Neural crest cell (in vitro differentiated cells): ENCODE results near the gene ADGRV1. TPM values are rescaled to one million over a fixed set of nuclear protein-coding genes. Genes with fewer than 3 reads are reported as not detected.

Experiments
- DNase-seq: peaks from one replicate; pipeline ENCODE4 v3.0.0; 2021; ENCODE audit warnings: low read depth, mixed read lengths, low spot score
- H3K27ac Mint-ChIP-seq: one replicate; pipeline ENCODE4 v1.8.0; 2021; ENCODE audit warnings: mild to moderate bottlenecking, mixed read lengths; ENCODE audit not compliant: unreplicated experiment
- H3K27me3 Mint-ChIP-seq: 2 replicates; pipeline ENCODE4 v1.8.0; 2021; ENCODE audit warnings: low read depth, mild to moderate bottlenecking, mixed read lengths
- H3K36me3 Mint-ChIP-seq: 2 replicates; pipeline ENCODE4 v1.8.0; 2021; ENCODE audit warnings: low read depth, mild to moderate bottlenecking, mixed read lengths
- H3K4me1 Mint-ChIP-seq: 2 replicates; pipeline ENCODE4 v1.8.0; 2021; ENCODE audit warnings: mixed read lengths
- H3K4me3 Mint-ChIP-seq: one replicate; pipeline ENCODE4 v1.8.0; 2021; ENCODE audit warnings: mild to moderate bottlenecking, mixed read lengths
- H3K9me3 Mint-ChIP-seq: 2 replicates; pipeline ENCODE4 v1.8.0; 2021; ENCODE audit warnings: mixed read lengths
- total RNA-seq: library from RNA; stranded (reverse); gene quantifications from 2 replicates; pipeline ENCODE4 v1.2.1, GENCODE V29; 2021
- TF ChIP-seq, protein P1 (sequence below): fragments of 200-600 bp; sonication (generic); conservative IDR thresholded peaks from 2 replicates; pipeline ENCODE4 v1.5.0; 2021; ENCODE audit warnings: antibody characterized with exemption, mild to moderate bottlenecking

The ADGRV1 gene
- total RNA-seq, 1 donor from 2014 or later: 43.4 TPM

DNA sequence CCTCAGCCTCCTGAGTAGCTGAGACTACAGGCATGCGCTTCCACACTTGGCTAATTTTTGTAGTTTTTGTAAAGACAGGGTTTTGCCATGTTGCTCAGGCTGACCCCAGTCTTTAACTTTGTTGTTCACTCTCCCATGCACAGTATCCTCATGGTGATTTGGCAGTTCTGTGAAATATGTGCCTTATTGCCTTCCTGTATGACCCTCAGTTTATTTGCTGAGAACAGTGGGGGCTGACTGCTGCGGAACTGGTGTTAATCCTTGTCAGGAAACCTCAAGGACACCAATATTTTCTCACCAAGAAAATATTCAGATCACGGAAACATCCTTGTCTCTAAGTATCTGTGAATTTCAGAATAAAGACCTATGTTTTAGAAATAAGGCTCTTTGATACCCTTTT, 536.7 kb downstream of the ADGRV1 start:
- H3K27me3 Mint-ChIP-seq: no peaks in the 10 kb centered on the region
- H3K4me3 Mint-ChIP-seq: no peak overlapping the region
- no peak overlapping the region for H3K27ac Mint-ChIP-seq
- TF ChIP-seq, protein P1, sequence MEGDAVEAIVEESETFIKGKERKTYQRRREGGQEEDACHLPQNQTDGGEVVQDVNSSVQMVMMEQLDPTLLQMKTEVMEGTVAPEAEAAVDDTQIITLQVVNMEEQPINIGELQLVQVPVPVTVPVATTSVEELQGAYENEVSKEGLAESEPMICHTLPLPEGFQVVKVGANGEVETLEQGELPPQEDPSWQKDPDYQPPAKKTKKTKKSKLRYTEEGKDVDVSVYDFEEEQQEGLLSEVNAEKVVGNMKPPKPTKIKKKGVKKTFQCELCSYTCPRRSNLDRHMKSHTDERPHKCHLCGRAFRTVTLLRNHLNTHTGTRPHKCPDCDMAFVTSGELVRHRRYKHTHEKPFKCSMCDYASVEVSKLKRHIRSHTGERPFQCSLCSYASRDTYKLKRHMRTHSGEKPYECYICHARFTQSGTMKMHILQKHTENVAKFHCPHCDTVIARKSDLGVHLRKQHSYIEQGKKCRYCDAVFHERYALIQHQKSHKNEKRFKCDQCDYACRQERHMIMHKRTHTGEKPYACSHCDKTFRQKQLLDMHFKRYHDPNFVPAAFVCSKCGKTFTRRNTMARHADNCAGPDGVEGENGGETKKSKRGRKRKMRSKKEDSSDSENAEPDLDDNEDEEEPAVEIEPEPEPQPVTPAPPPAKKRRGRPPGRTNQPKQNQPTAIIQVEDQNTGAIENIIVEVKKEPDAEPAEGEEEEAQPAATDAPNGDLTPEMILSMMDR: no peak
- no peaks in the 10 kb centered on the region for H3K9me3 Mint-ChIP-seq
- DNase-seq: no peak
- H3K36me3 Mint-ChIP-seq: no peaks in the 10 kb centered on the region
- H3K4me1 Mint-ChIP-seq: peaks cover 18% of the 10 kb centered on the region

DNA sequence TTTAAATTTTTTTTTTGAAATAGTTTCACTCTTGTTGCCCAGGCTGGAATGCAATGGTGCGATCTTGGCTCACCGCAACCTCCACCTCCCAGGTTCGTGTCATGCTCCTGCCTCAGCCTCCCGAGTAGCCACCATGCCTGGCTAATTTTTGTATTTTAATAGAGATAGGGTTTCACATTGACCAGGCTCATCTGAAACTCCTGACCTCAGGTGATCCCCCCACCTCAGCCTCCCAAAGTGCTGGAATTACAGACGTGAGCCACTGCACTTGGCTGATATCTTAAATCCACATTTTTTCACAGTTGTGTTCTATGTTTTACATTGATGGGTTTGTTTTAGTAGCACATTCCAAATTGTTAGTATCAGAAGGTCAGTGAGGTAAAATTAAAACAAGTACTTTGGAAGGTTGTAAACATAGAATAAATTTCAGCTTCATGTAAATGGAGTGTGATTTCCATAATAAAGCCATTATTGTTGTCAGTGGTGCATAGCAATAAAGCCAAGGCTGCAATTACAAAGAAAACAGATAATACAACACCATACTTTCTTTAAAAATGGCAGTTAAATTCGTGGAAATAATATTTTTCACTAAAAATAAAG, 537.3 kb downstream of the ADGRV1 start:
- Mint-ChIP-seq H3K27me3 (no peaks in the 10 kb centered on the region), H3K9me3 (no peaks in the 10 kb centered on the region), H3K4me1 (peaks cover 18% of the 10 kb centered on the region), H3K36me3 (no peaks in the 10 kb centered on the region), H3K27ac (no peak overlapping the region), H3K4me3 (no peak overlapping the region)
- TF ChIP-seq, protein P1: no peak
- no peak for DNase-seq

DNA sequence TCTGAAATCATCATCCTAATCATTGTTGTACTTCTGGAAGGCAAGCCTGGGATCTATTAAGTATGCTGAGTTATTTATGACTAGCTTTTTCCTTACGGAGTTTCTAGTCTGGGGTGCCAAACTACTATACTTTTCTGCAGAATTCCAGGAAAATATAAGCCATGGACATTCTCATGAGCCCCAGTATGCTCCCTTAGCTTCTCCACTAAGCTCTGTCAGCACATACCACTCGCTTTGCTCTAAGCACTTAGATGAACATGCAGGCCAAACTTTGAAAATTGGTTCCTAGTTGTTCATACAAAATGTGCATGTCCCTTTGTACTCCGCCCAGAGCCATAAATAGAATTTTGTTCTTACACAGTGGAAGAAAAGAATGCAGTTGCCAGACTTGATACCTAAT, 539.9 kb downstream of the ADGRV1 start:
- Mint-ChIP-seq H3K27ac (no peak overlapping the region), H3K36me3 (peaks cover 1% of the 10 kb centered on the region), H3K9me3 (no peaks in the 10 kb centered on the region), H3K4me3 (no peak overlapping the region), H3K27me3 (no peaks in the 10 kb centered on the region), H3K4me1 (peaks cover 30% of the 10 kb centered on the region)
- DNase-seq: no peak
- TF ChIP-seq, protein P1: no peak

DNA sequence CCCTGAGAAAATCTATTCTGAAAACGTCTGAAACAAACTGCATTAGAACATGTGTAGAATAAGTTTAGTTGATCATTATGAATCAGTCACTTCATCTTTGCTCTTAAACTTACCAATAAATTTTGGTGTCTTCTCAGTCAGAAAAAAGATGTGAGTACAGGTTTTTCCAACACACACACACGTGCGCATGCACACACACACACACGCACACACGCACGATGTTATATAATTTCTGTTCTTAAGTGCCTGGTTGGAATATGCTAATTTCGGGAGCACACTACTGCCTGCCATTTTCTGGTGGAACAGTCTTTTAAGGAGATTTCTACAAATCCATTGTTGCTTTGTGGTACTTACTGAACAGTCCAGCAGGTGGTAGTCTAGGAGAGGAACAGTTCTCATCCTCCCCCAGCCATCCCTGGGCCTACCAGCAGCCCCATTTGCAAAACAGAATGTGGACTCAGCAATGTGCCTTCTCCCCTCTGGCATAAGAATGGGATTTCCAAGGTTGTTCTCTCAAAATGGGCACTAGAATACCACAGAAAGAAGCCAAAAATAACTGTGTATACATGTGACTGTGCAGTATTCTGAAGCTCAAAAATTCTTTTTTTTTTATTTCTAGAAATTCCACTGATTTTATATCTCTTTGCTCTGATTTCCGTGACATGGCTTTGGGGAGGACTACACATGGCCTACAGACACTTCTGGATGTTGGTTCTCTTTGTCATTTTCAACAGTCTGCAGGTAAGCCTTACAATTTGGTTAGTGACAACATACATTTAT, 543.2 kb downstream of the ADGRV1 start:
- Mint-ChIP-seq H3K4me1 (peaks cover 23% of the 10 kb centered on the region), H3K4me3 (no peak overlapping the region), H3K27ac (no peak overlapping the region), H3K9me3 (peaks cover 9% of the 10 kb centered on the region), H3K36me3 (peaks cover 20% of the 10 kb centered on the region), H3K27me3 (no peaks in the 10 kb centered on the region)
- TF ChIP-seq, protein P1: peak; percentile 81
- peak; percentile 56 for DNase-seq

DNA sequence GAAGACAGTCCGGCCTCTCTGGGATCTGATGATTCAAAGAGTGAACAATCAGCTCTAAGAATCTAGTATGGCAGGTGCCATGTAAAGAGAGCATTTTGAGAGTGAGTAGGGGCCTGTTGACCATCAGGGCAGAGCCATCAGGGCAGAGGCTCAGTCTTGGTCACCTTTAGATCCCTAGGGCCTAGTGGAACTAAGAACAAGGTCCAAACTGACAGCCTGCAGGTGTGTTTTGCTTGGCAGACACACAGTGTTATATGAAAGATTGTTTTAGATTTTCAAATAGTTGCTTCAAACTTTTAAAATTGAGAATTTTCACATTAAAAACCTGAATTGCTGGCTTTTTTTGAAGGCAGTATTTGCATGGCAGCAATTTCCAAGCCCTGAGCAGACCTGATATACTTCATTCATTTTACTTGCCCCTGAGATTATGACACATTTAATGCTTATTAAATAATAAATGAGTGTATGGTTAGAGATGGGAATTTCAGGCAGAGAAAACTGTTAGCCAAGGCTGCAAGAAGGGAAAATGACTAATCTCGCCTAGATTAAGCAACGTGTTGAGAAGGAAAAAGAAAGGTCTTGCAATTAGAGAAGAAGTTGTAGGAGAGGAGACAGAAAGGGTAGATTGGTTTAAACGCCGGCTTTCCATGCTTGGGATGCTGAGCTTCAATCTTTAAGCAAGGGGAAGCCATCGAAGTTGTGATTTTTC, 544.9 kb downstream of the ADGRV1 start:
- H3K9me3 Mint-ChIP-seq: peaks cover 9% of the 10 kb centered on the region
- no peak for DNase-seq
- H3K27ac Mint-ChIP-seq: no peak overlapping the region
- no peak overlapping the region for H3K4me3 Mint-ChIP-seq
- TF ChIP-seq, protein P1: no peak
- H3K27me3 Mint-ChIP-seq: no peaks in the 10 kb centered on the region
- peaks cover 23% of the 10 kb centered on the region for H3K36me3 Mint-ChIP-seq
- H3K4me1 Mint-ChIP-seq: peaks cover 29% of the 10 kb centered on the region
